ENCODE results near the gene MCOLN2. TPM values are rescaled to one million over a fixed set of nuclear protein-coding genes. Genes with fewer than 3 reads are reported as not detected.

MCOLN2 gene
- polyA plus RNA-seq, 1 of the 3 experiments (the other 2 are of a cell fraction) = not detected

DNA sequence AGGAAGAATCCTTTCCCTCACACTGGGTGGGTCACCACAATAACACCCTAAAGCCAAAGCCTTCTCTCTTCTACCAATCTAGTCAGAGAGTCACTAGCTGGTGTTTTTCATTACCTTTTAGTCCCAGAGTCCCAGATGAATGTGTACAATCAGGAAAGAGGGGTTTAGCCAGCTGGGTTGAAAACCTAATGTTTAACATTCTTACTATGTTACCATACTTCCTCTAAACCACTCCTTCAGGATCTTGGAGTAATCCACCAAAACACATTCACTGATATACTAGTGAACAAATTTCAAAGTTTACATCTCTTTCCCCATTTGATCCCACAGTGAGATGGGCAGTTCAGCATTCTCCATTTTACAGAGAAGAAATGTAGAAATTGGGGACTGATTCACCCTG lies 113.6 kb downstream of the MCOLN2 start:
- no peak overlapping the region for H3K4me2 ChIP-seq
- H3K36me3 ChIP-seq (replicated peaks in 1 of 2; ENCODE audit: control insufficient read depth in 1 of 2, insufficient read depth in 2 of 2, low read length in 1 of 2) = no peaks in the 10 kb centered on the region
- H3K9me2 ChIP-seq = no peaks in the 10 kb centered on the region
- no peak for TF ChIP-seq TEAD4 (IDR thresholded peaks at IDR 0.05; ENCODE audit: borderline replicate concordance, insufficient read depth)
- no peak for TF ChIP-seq CHD2 (IDR thresholded peaks at IDR 0.05; ENCODE audit: low read length, partially characterized antibody)
- TF ChIP-seq FOSL2 (IDR thresholded peaks at IDR 0.05; ENCODE audit: borderline replicate concordance, low read depth) = no peak
- TF ChIP-seq NRF1 (IDR thresholded peaks at IDR 0.05; ENCODE audit: low read depth, low read length) = no peak
- TF ChIP-seq TAF1 (IDR thresholded peaks at IDR 0.05; ENCODE audit: borderline replicate concordance, low read depth, low read length) = no peak
- TF ChIP-seq, protein P1, sequence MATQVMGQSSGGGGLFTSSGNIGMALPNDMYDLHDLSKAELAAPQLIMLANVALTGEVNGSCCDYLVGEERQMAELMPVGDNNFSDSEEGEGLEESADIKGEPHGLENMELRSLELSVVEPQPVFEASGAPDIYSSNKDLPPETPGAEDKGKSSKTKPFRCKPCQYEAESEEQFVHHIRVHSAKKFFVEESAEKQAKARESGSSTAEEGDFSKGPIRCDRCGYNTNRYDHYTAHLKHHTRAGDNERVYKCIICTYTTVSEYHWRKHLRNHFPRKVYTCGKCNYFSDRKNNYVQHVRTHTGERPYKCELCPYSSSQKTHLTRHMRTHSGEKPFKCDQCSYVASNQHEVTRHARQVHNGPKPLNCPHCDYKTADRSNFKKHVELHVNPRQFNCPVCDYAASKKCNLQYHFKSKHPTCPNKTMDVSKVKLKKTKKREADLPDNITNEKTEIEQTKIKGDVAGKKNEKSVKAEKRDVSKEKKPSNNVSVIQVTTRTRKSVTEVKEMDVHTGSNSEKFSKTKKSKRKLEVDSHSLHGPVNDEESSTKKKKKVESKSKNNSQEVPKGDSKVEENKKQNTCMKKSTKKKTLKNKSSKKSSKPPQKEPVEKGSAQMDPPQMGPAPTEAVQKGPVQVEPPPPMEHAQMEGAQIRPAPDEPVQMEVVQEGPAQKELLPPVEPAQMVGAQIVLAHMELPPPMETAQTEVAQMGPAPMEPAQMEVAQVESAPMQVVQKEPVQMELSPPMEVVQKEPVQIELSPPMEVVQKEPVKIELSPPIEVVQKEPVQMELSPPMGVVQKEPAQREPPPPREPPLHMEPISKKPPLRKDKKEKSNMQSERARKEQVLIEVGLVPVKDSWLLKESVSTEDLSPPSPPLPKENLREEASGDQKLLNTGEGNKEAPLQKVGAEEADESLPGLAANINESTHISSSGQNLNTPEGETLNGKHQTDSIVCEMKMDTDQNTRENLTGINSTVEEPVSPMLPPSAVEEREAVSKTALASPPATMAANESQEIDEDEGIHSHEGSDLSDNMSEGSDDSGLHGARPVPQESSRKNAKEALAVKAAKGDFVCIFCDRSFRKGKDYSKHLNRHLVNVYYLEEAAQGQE (IDR thresholded peaks at IDR 0.05; ENCODE audit: low read depth, low read length) = no peak
- no peak for TF ChIP-seq RCOR1 (IDR thresholded peaks at IDR 0.05; ENCODE audit: low read length)
- TF ChIP-seq, protein P2, sequence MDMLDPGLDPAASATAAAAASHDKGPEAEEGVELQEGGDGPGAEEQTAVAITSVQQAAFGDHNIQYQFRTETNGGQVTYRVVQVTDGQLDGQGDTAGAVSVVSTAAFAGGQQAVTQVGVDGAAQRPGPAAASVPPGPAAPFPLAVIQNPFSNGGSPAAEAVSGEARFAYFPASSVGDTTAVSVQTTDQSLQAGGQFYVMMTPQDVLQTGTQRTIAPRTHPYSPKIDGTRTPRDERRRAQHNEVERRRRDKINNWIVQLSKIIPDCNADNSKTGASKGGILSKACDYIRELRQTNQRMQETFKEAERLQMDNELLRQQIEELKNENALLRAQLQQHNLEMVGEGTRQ (IDR thresholded peaks at IDR 0.05; ENCODE audit: borderline replicate concordance, low read depth, low read length) = no peak
- TF ChIP-seq SMC3 (IDR thresholded peaks at IDR 0.05; ENCODE audit: low read depth, low read length) = no peak
- no peak for TF ChIP-seq RFX5 (IDR thresholded peaks at IDR 0.05; ENCODE audit: low read length)
- no peak for DNase-seq
- ChIA-PET POLR2A (no interaction called here), CTCF (interaction anchor here (1.2 kb wide), 1 partner anchor 53 kb away, joined by 3 read pairs; no protein-coding TSS in a partner anchor)
- H3K9ac ChIP-seq = no peak overlapping the region
- H3K27ac ChIP-seq (ENCODE audit: low read depth in 2 of 2, low read length in 1 of 2) = no peak overlapping the region
- H3F3A ChIP-seq (replicated peaks; ENCODE audit: insufficient read depth) = no peaks in the 10 kb centered on the region
- H3K4me3 ChIP-seq (ENCODE audit: low read depth in 2 of 2, low read length in 1 of 2) = no peak overlapping the region
- H4K20me1 ChIP-seq (ENCODE audit: insufficient read depth) = no peaks in the 10 kb centered on the region
- no peak overlapping the region for H2AFZ ChIP-seq (ENCODE audit: low read depth)
- H3K27me3 ChIP-seq (ENCODE audit: insufficient read depth) = no peaks in the 10 kb centered on the region; the same call in 1 of the 2 replicates
- H3K9me3 ChIP-seq = no peaks in the 10 kb centered on the region
- no peaks in the 10 kb centered on the region for H3K79me2 ChIP-seq (ENCODE audit: insufficient read depth)
- no peaks in the 10 kb centered on the region for H3K4me1 ChIP-seq (ENCODE audit: control insufficient read depth in 1 of 2, insufficient read depth in 2 of 2, low read depth in 1 of 2, low read length in 1 of 2)

DNA sequence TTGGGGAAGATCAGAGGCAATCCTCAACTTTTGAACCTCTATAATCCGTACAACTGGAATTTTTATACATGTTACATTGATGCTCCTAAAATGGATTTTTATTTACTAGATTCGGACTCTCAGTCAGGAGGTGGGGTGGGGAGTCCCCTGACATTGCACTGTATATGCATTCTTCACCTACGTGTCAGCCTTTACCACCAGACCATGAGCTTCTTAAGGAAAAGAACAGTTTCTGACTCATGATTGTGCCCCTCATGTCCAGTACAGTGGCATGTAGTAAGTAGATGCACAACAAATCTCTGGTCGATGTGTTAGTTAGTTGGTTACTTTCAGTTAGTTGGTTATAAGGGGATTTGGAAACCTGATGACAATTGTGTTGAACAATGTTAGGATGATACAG lies 119.3 kb downstream of the MCOLN2 start:
- Histone ChIP-seq H3K27ac (ENCODE audit: low read depth in 2 of 2, low read length in 1 of 2) (no peak overlapping the region), H3K27me3 (ENCODE audit: insufficient read depth) (no peaks in the 10 kb centered on the region; the same call in 1 of the 2 replicates), H4K20me1 (ENCODE audit: insufficient read depth) (no peaks in the 10 kb centered on the region), H3K4me1 (ENCODE audit: control insufficient read depth in 1 of 2, insufficient read depth in 2 of 2, low read depth in 1 of 2, low read length in 1 of 2) (no peaks in the 10 kb centered on the region), H3K9me3 (no peaks in the 10 kb centered on the region), H2AFZ (ENCODE audit: low read depth) (no peak overlapping the region), H3K4me2 (no peak overlapping the region), H3K79me2 (ENCODE audit: insufficient read depth) (no peaks in the 10 kb centered on the region), H3F3A (replicated peaks; ENCODE audit: insufficient read depth) (no peaks in the 10 kb centered on the region), H3K9me2 (no peaks in the 10 kb centered on the region), H3K4me3 (ENCODE audit: low read depth in 2 of 2, low read length in 1 of 2) (no peak overlapping the region), H3K9ac (no peak overlapping the region), H3K36me3 (replicated peaks in 1 of 2; ENCODE audit: control insufficient read depth in 1 of 2, insufficient read depth in 2 of 2, low read length in 1 of 2) (no peaks in the 10 kb centered on the region)
- DNase-seq = no peak
- ChIA-PET CTCF (interaction anchor here (1.4 kb wide), 1 partner anchor 19 kb away, joined by 4 read pairs; no protein-coding TSS in a partner anchor), POLR2A (no interaction called here)
- WGBS (ENCODE audit: low lambda C conversion rate) = 49% methylated on average over 4 of the region's 4 CpGs
- no peak for TF ChIP-seq RFX5 (IDR thresholded peaks at IDR 0.05; ENCODE audit: low read length)
- TF ChIP-seq SIN3A (IDR thresholded peaks at IDR 0.05; ENCODE audit: borderline replicate concordance, low read depth, low read length) = no peak
- no peak for TF ChIP-seq TAF1 (IDR thresholded peaks at IDR 0.05; ENCODE audit: borderline replicate concordance, low read depth, low read length)
- no peak for TF ChIP-seq FOSL2 (IDR thresholded peaks at IDR 0.05; ENCODE audit: borderline replicate concordance, low read depth)
- no peak for TF ChIP-seq TCF12 (IDR thresholded peaks at IDR 0.05)
- TF ChIP-seq, protein P3, sequence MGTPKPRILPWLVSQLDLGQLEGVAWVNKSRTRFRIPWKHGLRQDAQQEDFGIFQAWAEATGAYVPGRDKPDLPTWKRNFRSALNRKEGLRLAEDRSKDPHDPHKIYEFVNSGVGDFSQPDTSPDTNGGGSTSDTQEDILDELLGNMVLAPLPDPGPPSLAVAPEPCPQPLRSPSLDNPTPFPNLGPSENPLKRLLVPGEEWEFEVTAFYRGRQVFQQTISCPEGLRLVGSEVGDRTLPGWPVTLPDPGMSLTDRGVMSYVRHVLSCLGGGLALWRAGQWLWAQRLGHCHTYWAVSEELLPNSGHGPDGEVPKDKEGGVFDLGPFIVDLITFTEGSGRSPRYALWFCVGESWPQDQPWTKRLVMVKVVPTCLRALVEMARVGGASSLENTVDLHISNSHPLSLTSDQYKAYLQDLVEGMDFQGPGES (IDR thresholded peaks at IDR 0.05; ENCODE audit: low read depth, low read length) = no peak
- TF ChIP-seq, protein P4, sequence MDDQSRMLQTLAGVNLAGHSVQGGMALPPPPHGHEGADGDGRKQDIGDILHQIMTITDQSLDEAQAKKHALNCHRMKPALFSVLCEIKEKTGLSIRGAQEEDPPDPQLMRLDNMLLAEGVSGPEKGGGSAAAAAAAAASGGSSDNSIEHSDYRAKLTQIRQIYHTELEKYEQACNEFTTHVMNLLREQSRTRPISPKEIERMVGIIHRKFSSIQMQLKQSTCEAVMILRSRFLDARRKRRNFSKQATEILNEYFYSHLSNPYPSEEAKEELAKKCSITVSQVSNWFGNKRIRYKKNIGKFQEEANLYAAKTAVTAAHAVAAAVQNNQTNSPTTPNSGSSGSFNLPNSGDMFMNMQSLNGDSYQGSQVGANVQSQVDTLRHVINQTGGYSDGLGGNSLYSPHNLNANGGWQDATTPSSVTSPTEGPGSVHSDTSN (IDR thresholded peaks at IDR 0.05) = no peak
- no peak for TF ChIP-seq RCOR1 (IDR thresholded peaks at IDR 0.05; ENCODE audit: low read length)
- TF ChIP-seq SMC3 (IDR thresholded peaks at IDR 0.05; ENCODE audit: low read depth, low read length) = no peak
- TF ChIP-seq, protein P1 (IDR thresholded peaks at IDR 0.05; ENCODE audit: low read depth, low read length) = no peak
- TF ChIP-seq FOXM1 (IDR thresholded peaks at IDR 0.05; ENCODE audit: low read depth) = no peak
- no peak for TF ChIP-seq NFIC (IDR thresholded peaks at IDR 0.05; ENCODE audit: borderline replicate concordance)
